Gastroesophageal sphincter (tissue), 4 donors: ENCODE results near the gene HSD17B10. TPM values are rescaled to one million over a fixed set of nuclear protein-coding genes. Genes with fewer than 3 reads are reported as not detected.

Source experiments
- ATAC-seq: fragments of 150-250 bp; one replicate; pipeline ENCODE4 v1.9.1; 2016; ENCODE audit warnings: mild to moderate bottlenecking, moderate library complexity
- H3K27ac ChIP-seq, 4 donors: fragments of 200-600 bp; sonication (generic) in 3 of 4; 1 replicate in 3 of 4; 2 replicates in 1 of 4; pipeline ENCODE4 v1.5.1; 2016 to 2019
- H3K27me3 ChIP-seq: fragments of 200-600 bp; sonication (generic); one replicate; pipeline ENCODE4 v1.5.1; 2019
- H3K36me3 ChIP-seq, 2 donors: fragments of 200-600 bp; sonication (generic); one replicate each; pipeline ENCODE4 v1.5.1; 2019; ENCODE audit warnings: control low read depth in 1 of 2
- H3K4me1 ChIP-seq, 3 donors: fragments of 200-600 bp; sonication (generic); 1 replicate in 2 of 3; 2 replicates in 1 of 3; pipeline ENCODE4 v1.5.1; 2016 to 2019; ENCODE audit warnings: control low read depth in 2 of 3
- H3K4me3 ChIP-seq, 2 donors: fragments of 200-600 bp; sonication (generic); one replicate each; pipeline ENCODE4 v1.5.1; 2019; ENCODE audit warnings: mild to moderate bottlenecking in 1 of 2, moderate library complexity in 1 of 2
- H3K9me3 ChIP-seq, 3 donors: fragments of 200-600 bp; sonication (generic); one replicate each; pipeline ENCODE4 v1.5.1; 2017 to 2019; ENCODE audit warnings: control low read depth in 2 of 3
- EP300 ChIP-seq: sonication (generic); formaldehyde crosslinking; IDR thresholded peaks from one replicate; pipeline ENCODE4 v1.6.1; 2017; ENCODE audit warnings: antibody characterized with exemption, mild to moderate bottlenecking
- POLR2A ChIP-seq, 2 donors: fragments of 450-650 bp; IDR thresholded peaks; one replicate each; pipeline ENCODE4 v1.6.1; 2017; ENCODE audit warnings: antibody characterized with exemption in 2 of 2, mild to moderate bottlenecking in 2 of 2, moderate library complexity in 1 of 2
- POLR2AphosphoS5 ChIP-seq: sonication (generic); formaldehyde crosslinking; IDR thresholded peaks from one replicate; pipeline ENCODE4 v1.6.1; 2017; ENCODE audit warnings: antibody characterized with exemption
- WGBS, 2 donors: methylation state at CpG; one replicate each; pipeline ENCODE4 v1.1.5; 2018; ENCODE audit warnings: low coverage in 1 of 2; 5-methylcytosine and 5-hydroxymethylcytosine counted together
- small RNA-seq, 4 donors: library from RNA; depleted of rRNA; stranded (forward); fragments of <200 nt; gene quantifications; one replicate each; pipeline ENCODE3, GENCODE V24; 2016
- total RNA-seq, 4 donors: library from RNA; depleted of rRNA; stranded (reverse); fragments of >200 nt; gene quantifications; one replicate each; pipeline ENCODE4 v1.1.0, GENCODE V29; 2016
- TF ChIP-seq, protein P1 (sequence below), 4 experiments: fragments of 200-600 bp in 2 of 4; fragments of 450-650 bp in 2 of 4; sonication (generic) in 1 of 4; IDR thresholded peaks; one replicate each; pipeline ENCODE4 v1.5.1; 2017 to 2019; ENCODE audit warnings: antibody characterized with exemption in 4 of 4, mild to moderate bottlenecking in 2 of 4, moderate library complexity in 2 of 4

The HSD17B10 gene
- total RNA-seq, 4 donors from 2014 or later = 75.6 to 114 (median 106) TPM

DNA sequence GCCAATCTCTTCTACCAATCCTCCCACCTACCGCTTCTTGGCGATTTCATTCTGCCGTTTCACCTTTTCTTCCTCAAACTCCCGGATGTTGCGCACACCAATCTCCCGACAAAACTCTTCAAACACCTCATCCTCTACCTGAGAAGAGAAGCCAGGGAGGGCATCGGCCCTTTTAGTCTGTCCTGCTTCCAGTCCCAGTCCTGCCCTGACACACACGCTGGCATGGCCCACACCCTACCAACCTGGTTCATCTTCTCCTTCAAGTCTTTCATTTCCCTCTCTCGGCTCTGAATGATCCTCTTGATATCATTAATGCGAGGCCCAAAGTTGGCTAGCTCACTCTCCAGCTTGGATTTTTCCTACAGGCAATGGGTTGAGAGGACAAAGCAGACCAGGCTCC, 30.6 kb downstream of the HSD17B10 start:
- Histone ChIP-seq H3K36me3 (peaks cover 0 to 99% of the 10 kb centered on the region in 2 donors), H3K27ac (no peak overlapping the region), H3K4me1 (no peaks in the 10 kb centered on the region), H3K9me3 (no peaks in the 10 kb centered on the region), H3K27me3 (no peaks in the 10 kb centered on the region), H3K4me3 (no peak overlapping the region)
- no peak for ATAC-seq
- TF ChIP-seq POLR2A (IDR thresholded peaks at IDR 0.05) (no peak), POLR2AphosphoS5 (no peak), EP300 (no peak)
- TF ChIP-seq, protein P1, sequence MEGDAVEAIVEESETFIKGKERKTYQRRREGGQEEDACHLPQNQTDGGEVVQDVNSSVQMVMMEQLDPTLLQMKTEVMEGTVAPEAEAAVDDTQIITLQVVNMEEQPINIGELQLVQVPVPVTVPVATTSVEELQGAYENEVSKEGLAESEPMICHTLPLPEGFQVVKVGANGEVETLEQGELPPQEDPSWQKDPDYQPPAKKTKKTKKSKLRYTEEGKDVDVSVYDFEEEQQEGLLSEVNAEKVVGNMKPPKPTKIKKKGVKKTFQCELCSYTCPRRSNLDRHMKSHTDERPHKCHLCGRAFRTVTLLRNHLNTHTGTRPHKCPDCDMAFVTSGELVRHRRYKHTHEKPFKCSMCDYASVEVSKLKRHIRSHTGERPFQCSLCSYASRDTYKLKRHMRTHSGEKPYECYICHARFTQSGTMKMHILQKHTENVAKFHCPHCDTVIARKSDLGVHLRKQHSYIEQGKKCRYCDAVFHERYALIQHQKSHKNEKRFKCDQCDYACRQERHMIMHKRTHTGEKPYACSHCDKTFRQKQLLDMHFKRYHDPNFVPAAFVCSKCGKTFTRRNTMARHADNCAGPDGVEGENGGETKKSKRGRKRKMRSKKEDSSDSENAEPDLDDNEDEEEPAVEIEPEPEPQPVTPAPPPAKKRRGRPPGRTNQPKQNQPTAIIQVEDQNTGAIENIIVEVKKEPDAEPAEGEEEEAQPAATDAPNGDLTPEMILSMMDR (IDR thresholded peaks at IDR 0.05) = no peak
- WGBS, 2 donors = 92 to 100% methylated on average over 5 to 7 of the region's 10 CpGs

DNA sequence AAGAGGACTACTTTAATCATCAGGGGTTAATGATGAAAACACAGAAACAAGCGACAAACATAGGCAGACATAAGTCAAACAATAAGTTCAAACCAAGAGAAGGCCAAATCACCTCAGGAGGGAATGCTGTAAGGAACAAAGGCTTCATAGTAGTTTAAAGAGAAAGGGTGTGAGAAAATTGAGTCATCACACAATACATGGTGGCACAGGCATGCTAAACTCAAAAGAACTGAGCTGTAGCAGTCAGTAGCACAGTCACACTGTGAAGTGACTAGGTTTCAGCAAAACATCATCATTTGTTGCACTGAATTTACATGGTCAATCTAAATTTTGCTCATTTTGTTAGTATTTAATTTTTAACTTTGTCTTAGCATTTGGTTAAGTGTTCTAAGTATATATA, 36.0 kb downstream of the HSD17B10 start:
- H3K36me3 ChIP-seq = peaks cover 0 to 93% of the 10 kb centered on the region in 2 donors
- H3K27me3 ChIP-seq = no peaks in the 10 kb centered on the region
- no peaks in the 10 kb centered on the region for H3K4me1 ChIP-seq
- no peak for ATAC-seq
- no peak overlapping the region for H3K27ac ChIP-seq
- 83 to 100% methylated on average over 1 of the region's 1 CpG for WGBS, 2 donors
- no peaks in the 10 kb centered on the region for H3K9me3 ChIP-seq
- TF ChIP-seq EP300 = no peak
- no peak for TF ChIP-seq POLR2A (IDR thresholded peaks at IDR 0.05)
- TF ChIP-seq, protein P1 (IDR thresholded peaks at IDR 0.05) = no peak
- TF ChIP-seq POLR2AphosphoS5 = no peak
- H3K4me3 ChIP-seq = no peak overlapping the region

DNA sequence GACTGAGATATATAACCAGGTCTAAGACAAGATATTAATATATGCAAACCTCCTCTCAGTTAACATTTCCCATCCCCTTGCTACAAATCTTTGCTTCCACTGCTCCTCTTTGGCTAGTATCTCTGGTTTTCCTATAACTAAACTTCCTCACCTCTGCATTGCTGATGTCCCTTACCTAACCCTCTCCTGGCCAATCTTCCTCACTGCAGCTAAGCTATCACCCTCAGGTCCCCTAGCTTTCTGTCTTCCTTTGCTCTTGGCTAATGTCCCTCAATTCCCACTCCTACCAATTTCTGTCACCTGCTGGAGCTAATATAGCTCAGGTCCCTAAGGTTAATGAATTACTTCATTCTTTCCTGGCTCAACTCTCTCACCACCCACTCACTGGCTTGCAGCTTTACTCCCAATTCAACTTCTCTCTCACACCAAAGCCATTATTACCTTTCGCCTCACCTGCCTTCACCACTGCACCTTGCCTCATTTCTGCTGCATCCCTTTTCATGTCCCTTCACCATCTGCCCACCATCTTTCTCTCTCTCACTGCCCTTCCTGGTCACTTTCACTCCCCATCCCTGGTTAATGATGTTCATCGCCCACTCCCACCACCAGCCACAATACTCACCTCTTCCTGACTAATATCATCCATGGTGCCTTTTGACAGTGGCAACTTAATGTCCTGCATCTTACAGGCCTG, 38.4 kb downstream of the HSD17B10 start:
- H3K27me3 ChIP-seq = no peaks in the 10 kb centered on the region

DNA sequence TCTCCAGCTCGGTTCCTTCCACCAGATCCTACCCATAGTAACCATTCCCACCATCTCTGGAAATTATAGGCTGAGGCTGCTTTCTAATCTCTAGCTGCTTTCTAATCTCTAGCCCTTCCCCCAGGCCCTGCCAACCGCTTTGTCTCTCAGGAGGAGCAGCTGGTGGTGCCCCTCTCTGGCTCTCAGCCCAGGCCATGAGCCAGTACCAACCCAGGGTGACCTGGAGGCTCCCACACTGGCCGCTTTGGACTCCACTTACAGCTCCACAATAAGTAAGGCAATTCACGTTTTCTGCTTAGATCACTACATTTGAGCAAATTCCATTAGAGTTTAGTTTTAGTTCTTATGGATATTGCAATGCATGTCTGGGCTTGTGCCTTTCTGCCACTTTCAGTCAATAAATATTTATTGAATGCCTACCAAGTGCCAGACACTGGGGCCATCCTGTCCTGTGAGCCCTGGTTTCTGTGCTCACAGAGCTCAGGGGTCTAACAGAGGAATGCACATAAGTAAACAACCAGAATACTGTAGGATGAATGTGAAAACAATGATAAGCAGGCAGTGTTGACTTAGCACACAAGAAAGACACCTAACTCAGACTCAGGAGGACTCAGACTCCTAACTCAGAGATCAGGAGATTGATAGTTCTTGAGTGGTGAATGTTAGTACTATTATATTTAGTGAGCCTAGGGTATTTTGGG, 50.6 kb downstream of the HSD17B10 start:
- no peaks in the 10 kb centered on the region for H3K9me3 ChIP-seq
- peaks cover 0 to 80% of the 10 kb centered on the region in 2 donors for H3K36me3 ChIP-seq
- H3K27ac ChIP-seq = no peak overlapping the region
- no CpG with 5 or more reads among the region's 4 CpGs for WGBS, 2 donors
- no peak overlapping the region for H3K4me3 ChIP-seq
- H3K27me3 ChIP-seq = no peaks in the 10 kb centered on the region
- TF ChIP-seq POLR2A (IDR thresholded peaks at IDR 0.05) (no peak), POLR2AphosphoS5 (no peak), EP300 (no peak)
- TF ChIP-seq, protein P1 (IDR thresholded peaks at IDR 0.05) = no peak
- ATAC-seq = no peak
- no peaks in the 10 kb centered on the region for H3K4me1 ChIP-seq

More for the DNA sequence above, 38.4 kb downstream of the HSD17B10 start:
- no peak for ATAC-seq
- no peaks in the 10 kb centered on the region for H3K4me1 ChIP-seq
- WGBS, 2 donors = 89 to 100% methylated on average over 2 of the region's 2 CpGs
- H3K27ac ChIP-seq = no peak overlapping the region
- no peaks in the 10 kb centered on the region for H3K9me3 ChIP-seq
- H3K4me3 ChIP-seq = no peak overlapping the region
- H3K36me3 ChIP-seq = peaks cover 0 to 83% of the 10 kb centered on the region in 2 donors
- no peak for TF ChIP-seq POLR2AphosphoS5
- TF ChIP-seq, protein P1 (IDR thresholded peaks at IDR 0.05) = no peak
- TF ChIP-seq POLR2A (IDR thresholded peaks at IDR 0.05) = no peak
- no peak for TF ChIP-seq EP300

Small RNA genes within 50 kb of the gene (small RNA-seq; reads per million reads assigned to genes)
- 0 reads per million in 4 donors for gene MIR6857
- gene VTRNA3-1P = 0 reads per million in 4 donors

Other genes starting within 250 kb of the HSD17B10 start
- gene KDM5C, start 209.2 kb downstream of the HSD17B10 start, total RNA-seq = 100 to 1,000 TPM in 1 of 4 donors, 10 to 100 TPM in 3; 60.2 to 120 (median 79.7) TPM
- gene IQSEC2, start 152.8 kb downstream of the HSD17B10 start, total RNA-seq = 10 to 100 TPM; 10.1 to 25.7 (median 16.8) TPM
- gene SMC1A, start 11.7 kb downstream of the HSD17B10 start, total RNA-seq = 10 to 100 TPM; 28.4 to 56.0 (median 33.2) TPM
- gene RIBC1, start 11.5 kb downstream of the HSD17B10 start, total RNA-seq = under 1 TPM in 2 of 4 donors, not detected in 2; 0.35 to 0.85 TPM